GM10248 (cell line): Measurements from ENCODE around the gene CUX1.
A peak's percentile ranks its signal among the peaks of the same experiment; 100 is the strongest.
"Not testable (repeated sequence)": the region's sequence is repeated elsewhere in the genome, so short reads cannot be mapped to it uniquely, and the experiment has no call there.

Experiments
- CTCF ChIA-PET: fragments of 300-600 bp; sonication (Branson Sonifier 250); formaldehyde crosslinking; extraction: SDS; loops from one replicate; lab custom pipeline; 2021; ENCODE audit warnings: antibody characterized with exemption; lab: Yijun Ruan, JAX
- POLR2A ChIA-PET: fragments of 350-650 bp; sonication (Branson Sonifier 250); formaldehyde crosslinking; extraction: SDS; loops from one replicate; lab custom pipeline; 2020; ENCODE audit warnings: antibody characterized with exemption; lab: Yijun Ruan, JAX
- DNase-seq: peaks from one replicate; pipeline ENCODE4 v3.0.0; 2012; ENCODE audit errors: extremely low spot score
- CTCF ChIP-seq: IDR thresholded peaks from 2 replicates; pipeline ENCODE4 v1.5.1; 2012; ENCODE audit warnings: mild to moderate bottlenecking, low read depth; ENCODE audit errors: extremely low read depth, missing control alignments, control extremely low read depth

CUX1 gene

GRCh38 chr7:101882595-101883564, 65.5 kb downstream of the CUX1 start:
- CTCF ChIA-PET, result interaction anchor here (0.7 to 1.0 kb wide), 4 partner anchors 10 to 42 kb away, joined by 3 read pairs; no protein-coding TSS in a partner anchor
- POLR2A ChIA-PET, result no interaction called here

GRCh38 chr7:101884671-101885596, 67.5 kb downstream of the CUX1 start:
- POLR2A ChIA-PET, result no interaction called here
- CTCF ChIA-PET, result interaction anchor here (1.0 kb wide), 1 partner anchor 36 kb away, joined by 3 read pairs; no protein-coding TSS in a partner anchor
- TF ChIP-seq CTCF, result no peak
- DNase-seq, result peak; percentile 76

More at GRCh38 chr7:101882595-101883564, 65.5 kb downstream of the CUX1 start:
- TF ChIP-seq CTCF, result peak; percentile 10
- no peak for DNase-seq

- ChIA-PET POLR2A (no interaction called here), CTCF (interaction anchor here (1.0 kb wide), 1 partner anchor 35 kb away, joined by 3 read pairs; no protein-coding TSS in a partner anchor)
- DNase-seq, result no peak
- no peak for TF ChIP-seq CTCF
Observed at GRCh38 chr7:101885597-101885955, 68.2 kb downstream of the CUX1 start.

GRCh38 chr7:101887352-101887751, 69.9 kb downstream of the CUX1 start:
- DNase-seq, POLR2A ChIA-PET: not testable (repeated sequence)
- CTCF ChIA-PET, result interaction anchor here (1.2 kb wide), 1 partner anchor 15 kb away, joined by 3 read pairs; no protein-coding TSS in a partner anchor

GRCh38 chr7:101888564-101888963, 71.1 kb downstream of the CUX1 start:
- CTCF ChIA-PET, result interaction anchor here (1.1 to 1.2 kb wide), 2 partner anchors 16 to 18 kb away, joined by 3 read pairs; no protein-coding TSS in a partner anchor
- DNase-seq, result not testable (repeated sequence)

GRCh38 chr7:101890749-101891523, 73.5 kb downstream of the CUX1 start:
- POLR2A ChIA-PET, result no interaction called here
- no peak for TF ChIP-seq CTCF
- no peak for DNase-seq
- CTCF ChIA-PET, result no interaction called here

More at GRCh38 chr7:101888564-101888963, 71.1 kb downstream of the CUX1 start:
- POLR2A ChIA-PET, result not testable (repeated sequence)
